Left lobe of liver (tissue), 2 donors: Measurements from ENCODE around the gene YBEY. TPM values are rescaled to one million over a fixed set of nuclear protein-coding genes. Genes with fewer than 3 reads are reported as not detected.

Experiments used
- ATAC-seq: fragments of 200-7000 bp; cut with Tn5 transposase; one replicate; pipeline ENCODE4 v1.9.1; 2020; ENCODE audit warnings: mild to moderate bottlenecking, moderate library complexity
- DNase-seq: peaks from one replicate; pipeline ENCODE4 v3.0.0-alpha.2; 2020; ENCODE audit warnings: low spot score
- total RNA-seq: library from RNA; stranded (reverse); gene quantifications from one replicate; pipeline ENCODE4 v1.2.1, GENCODE V29; 2021
- donor health status: DM: no; HTN: no; CAD: no; lungs with moderate emphysema.
- donor health status: DM: no; HTN: yes; CAD: no.

Gene YBEY
- total RNA-seq, 1 donor from 2014 or later: 6.0 TPM

DNA sequence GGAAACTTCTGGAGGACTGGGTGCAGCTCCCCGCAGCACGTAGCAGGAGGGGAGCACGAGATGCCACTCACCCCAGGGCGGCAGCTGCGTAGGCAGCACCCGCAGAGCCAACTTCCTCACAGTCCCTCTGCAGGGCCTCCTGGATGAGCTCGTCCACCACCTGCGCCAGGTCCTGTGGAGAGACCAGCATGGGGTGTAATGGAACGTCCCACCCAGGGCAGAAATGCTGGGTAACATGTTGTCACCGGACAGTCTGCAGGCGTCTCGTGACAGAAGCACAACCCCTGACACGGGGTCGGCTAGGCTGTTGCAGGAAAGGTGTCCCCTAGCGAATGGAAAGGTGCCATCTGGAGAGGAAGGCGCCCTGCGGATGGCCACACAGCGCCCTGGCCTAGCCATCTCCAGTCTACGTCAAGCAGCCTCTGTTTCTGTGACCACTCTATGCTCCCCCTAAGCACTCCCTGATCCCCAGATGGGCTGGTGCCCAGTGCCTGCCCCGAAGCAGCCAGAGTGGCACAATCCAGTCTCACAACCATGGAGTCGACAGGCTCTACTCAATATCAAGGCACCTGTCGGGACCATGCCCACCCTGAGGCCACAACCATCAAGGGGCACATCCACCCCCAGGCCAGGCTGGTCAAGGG, 22.0 kb upstream of the YBEY start:
- no peak for ATAC-seq
- no peak for DNase-seq

DNA sequence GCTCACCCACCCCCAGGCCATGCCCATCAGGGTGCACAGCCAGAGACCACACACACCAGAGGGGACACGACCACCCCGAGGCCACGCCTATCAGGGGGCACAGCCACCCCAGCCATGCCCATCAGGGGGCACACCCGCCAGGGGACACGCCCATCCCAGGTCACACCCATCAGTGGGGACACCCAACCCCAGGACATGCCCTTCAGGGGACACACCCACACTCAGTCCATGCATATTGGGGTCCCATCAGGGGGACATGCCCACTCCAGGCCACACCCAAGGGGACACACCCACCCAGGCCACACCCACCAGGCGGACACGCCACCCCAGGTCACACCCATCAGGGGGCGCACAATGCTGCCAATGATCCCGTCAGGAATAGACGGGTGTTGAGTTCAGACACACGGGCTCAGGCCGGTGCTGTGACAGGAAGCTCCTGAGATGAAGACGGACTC, 21.4 kb upstream of the YBEY start:
- ATAC-seq (peak; percentile 9), DNase-seq (no peak)

DNA sequence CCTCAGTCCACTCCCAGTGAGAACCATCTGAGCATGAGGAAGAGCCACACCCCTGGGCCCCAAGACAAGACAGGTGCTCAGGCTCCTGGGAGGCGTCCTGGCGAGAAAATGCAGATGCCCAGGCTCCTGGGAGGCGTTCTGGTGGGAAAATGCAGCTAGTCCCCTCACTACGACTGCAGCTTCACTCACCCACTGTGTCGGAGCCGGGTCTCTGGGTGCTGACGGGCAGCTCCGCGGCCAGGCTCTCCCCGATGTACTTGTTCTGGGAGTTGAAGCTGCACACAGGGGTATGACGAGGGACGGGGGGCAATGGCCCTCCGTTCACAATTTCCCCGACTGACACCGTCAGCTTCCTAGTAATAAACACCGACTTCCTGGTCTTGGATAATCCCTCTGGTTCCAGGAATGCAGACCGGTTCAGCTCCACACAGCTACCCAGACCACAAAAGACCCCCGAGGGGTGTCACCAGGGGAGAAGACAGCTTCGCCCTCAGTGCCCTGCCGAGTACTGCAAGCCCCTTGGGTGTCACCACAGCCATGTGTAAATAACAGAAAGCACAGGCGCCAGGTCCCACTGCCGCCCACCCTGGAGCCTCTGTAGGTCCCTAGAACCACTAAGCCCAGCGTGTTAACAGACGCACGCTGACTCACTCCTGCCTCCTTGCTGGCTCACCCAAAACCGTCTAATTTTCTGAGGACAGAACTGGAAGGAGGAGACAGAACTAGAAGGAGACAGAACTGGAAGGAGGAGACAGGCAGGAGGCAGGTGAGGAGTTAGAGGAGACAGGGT, 20.2 kb upstream of the YBEY start:
- ATAC-seq (peak; percentile 19), DNase-seq (no peak)

DNA sequence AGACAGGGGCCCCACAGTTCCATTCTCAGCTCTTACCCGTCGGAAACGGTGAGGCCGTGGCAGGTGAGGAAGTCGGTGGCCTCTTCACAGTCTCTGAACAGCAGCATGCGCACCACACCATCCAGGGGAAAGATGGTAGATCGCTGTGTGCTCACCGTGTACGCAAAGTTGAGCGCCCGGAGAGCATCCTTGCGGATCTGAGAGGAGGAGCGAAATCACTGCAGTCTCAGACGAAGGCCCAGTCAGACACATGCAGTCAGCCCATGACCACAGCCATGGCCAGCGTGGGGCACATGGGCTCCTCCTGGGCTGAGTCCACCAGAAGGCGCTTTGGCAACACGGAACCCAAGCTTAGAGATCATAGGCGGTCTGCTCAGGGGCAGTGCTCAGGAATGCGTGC, 19.2 kb upstream of the YBEY start:
- ATAC-seq (no peak), DNase-seq (no peak)

DNA sequence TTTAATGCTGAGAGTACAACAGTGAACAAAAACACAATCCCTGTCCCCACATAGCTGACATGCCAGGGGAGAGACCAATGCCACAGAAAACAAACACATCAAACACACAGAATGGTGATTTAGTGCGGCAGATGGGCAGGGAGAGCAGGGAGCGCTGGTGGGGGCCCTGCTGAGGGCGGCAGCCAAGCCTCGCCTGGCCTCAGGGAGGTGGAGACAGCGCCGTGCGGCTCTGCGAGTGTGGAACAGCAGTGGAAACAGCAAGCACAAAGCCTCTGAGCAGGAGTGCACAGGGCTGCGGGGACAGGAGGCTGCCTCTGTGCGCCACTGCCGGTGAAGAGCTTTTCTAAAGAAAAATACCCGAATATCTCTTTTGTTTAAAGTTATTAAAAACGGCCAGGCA, 17.8 kb upstream of the YBEY start:
- DNase-seq (no peak), ATAC-seq (no peak)

DNA sequence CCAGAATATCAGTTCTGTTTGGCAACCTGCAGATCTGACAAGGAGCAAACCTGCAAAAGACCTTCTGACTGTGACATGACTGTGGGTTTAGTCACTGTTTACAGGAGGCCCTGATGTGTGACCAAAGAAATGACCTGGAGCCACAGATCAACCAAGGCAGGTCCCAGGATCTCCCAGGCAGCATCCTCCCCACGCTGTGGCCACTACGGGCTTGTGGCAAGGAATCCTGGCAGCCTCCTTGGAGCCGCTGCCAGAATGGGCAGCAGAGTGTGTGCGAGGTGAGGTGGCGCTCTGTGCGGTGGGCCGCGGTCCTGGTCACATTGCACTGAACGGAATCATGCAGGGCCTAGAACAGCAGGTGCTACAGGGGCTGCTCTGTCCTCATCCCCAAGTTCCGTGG, 16.7 kb upstream of the YBEY start:
- ATAC-seq: no peak
- DNase-seq: no peak

DNA sequence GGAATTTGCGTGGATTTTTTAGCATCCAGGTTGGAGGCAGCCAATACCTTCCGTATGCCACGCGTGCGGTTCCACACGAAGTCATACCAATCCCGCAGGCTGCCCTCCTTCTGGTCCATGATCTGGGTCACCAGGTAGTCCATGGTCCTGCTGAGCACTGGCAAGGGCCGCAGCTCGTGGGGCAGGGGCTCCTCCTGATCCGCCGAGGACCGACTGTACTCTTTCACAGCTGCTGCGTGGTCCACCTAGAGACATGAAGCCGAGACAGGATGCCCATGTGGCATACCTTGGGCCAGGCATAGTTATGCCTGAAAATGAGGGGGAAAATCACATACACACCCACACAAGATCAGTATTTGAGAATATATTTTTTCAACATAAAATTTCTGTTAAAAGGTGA, 12.8 kb upstream of the YBEY start:
- no peak for ATAC-seq
- DNase-seq: no peak

DNA sequence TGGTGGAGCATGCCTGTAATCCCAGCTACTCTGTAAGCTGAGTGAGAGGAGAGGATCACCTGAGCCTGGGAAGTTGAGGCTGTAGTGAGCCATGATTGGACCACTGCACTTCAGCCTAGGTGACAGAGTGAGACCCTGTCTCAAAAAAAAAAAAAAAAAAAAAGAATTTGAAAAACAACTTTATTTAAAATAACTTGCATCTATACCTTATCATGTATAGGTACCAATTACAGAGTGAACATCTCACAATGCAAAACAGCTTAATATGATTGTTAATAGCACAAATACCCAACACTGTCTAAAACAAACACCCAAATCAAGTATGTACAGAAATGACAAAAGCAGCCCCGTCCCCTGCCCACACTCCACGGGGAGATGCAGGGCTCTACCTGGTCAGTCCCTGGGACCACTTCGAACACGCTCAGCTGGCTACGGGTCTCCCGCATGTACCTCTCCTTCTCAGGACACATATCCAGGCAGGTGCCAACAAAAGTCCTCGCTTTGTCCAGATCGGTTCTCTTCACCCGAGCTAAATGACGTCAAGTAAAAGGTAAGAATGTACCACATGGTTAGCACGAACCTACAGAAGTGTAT, 11.2 kb upstream of the YBEY start:
- DNase-seq (no peak), ATAC-seq (no peak)

DNA sequence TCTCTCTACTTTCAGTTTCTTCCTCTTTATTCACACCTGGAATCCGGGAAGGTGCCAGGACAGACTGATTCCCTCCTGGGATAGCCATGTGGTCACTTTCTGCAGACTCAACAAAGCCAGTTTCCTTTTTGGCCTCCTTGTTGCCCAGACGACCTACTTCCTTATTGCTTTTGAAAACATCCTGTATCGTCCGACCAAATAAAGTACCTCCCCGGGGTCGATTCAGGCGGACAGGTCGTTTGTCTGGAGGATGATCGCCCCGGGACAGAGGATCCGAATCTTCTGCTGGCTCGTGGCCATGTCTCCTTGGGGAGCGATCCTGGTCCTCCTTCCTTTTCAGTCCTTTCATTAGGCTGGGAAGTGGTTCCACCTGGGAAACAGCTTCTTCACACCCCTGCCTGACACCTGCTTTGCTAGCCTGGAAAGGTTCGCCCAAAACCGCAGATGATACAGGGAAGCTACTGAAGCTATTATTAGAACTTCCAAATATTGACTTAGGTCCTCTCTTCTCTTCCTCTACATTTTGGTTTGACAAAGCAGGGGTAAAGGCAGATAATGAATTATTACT, 2.0 kb upstream of the YBEY start:
- ATAC-seq (no peak), DNase-seq (no peak)

DNA sequence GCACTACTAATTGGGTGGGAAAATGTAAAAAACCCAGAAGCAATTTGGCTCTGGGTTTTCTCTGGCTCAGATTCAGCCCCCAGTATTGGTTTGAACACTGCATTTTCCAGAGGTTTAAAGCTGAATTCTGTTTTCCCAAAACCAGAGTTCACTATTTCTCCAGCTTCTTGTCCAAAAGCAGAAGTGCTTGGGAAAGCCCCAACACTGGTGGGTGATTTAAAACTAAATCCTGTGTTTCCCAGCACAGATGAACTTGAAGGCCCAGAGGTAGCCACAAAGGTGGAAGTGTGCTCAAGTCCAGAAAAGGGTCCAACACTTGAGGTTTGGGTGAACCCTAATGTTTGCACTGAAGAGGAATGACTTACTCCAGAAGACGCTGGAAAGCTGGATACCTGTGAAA, 1.4 kb upstream of the YBEY start:
- ATAC-seq (no peak), DNase-seq (no peak)

DNA sequence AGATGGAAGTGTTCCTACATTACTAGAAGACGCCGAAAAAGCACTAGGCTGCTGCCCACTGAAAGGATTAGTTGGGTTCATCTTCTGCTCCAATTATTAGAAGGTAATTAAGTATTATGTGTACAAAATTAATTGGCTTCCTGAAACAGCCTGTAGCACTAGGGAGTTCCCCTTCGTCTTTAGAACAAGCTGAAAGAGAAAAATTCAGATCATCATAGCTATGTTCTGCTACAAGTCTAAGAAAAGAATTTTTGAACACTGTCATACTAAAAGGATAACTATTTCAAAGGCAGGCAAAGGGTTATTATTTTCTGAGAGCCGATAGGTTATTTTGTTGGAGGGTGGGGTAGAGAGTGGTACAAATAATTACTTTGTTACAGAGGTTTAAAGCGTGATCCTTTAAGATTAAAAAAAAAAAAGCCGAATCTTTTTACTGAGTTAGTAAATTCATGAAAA, 908 bp upstream of the YBEY start, which contains the start of gene MCM3AP:
Gene MCM3AP (minus strand): TSS at position 406 of the 456 bp plus-strand sequence. CDS start 325 bp downstream, at position 81.
- DNase-seq (no peak), ATAC-seq (no peak)

DNA sequence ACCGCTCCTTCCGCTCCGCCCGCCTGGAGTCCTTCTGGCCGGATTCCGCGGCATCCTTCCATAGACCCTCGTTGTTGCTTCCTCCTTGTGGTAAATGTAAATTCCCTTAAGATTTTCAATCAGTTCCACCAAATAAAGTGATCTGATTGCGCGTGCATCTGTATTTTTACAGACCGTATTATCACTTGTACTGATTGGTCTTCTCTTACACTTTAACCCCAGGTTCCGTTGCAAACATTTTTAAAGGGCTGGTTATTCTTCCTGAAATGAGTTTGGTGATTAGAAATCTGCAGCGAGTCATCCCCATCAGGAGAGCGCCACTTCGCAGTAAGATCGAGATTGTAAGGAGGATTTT, 483 bp downstream of the YBEY start:
- no peak for DNase-seq
- peak; percentile 7 for ATAC-seq

DNA sequence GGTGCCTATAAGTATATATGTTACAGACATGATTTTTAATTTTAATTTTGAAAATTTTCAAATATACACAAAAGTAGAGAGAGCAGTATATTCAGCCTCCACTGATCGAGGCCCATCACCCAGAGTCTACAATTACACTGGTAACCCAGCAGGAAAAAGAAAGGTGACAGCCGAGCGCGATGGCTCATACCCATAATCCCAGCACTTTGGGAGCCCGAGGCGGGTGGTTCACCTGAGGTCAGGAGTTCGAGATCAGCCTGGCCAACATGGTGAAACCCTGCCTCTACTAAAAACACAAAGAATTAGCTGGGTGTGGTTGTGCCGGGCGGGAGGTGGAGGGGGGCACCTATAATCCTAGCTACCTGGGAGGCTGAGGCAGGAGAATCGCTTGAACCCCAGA, 1.4 kb downstream of the YBEY start:
- no peak for ATAC-seq
- no peak for DNase-seq

DNA sequence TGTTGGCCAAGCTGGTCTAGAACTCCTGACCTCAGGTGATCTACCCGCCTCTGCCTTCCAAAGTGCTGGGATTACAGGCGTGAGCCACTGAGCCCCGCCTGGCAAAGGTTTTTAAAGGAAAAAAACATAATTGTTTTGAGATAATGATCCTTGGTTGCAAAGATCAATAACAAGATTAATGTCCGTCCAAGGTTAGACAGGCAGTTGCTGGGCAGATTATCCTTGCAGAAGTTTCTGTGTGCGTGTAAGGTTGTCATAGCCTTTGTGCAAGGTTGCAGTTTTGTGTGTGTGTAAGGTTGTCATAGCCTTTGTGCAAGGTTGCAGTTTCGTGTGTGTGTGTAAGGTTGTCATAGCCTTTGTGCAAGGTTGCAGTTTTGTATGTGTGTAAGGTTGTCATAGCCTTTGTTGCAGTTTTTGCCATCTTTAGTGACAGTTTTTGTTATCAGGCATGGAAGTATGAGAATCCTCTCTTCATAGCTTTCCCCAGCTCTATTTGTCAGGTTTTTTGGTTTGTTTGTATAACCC, 3.6 kb downstream of the YBEY start:
- DNase-seq (no peak), ATAC-seq (no peak)

DNA sequence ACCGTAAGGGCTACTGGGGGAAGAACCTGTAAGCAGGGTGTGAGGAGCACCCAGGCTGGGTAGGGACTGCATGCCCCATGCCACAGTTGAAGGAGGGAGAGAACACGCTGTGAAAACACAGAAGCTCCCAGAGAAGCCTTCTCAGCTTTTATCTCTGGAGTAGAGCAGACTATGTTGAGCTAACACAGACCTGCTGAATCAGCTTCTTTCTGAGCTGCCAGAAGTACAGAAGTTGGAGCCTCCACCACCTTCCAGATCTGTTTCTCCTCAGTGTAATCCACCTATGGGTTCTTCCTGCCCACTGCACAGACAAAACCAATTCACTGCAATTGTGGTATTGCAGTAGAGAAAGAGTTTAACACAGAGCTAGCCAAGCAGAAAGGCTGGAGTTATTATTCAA, 5.4 kb downstream of the YBEY start:
- ATAC-seq (no peak), DNase-seq (no peak)

DNA sequence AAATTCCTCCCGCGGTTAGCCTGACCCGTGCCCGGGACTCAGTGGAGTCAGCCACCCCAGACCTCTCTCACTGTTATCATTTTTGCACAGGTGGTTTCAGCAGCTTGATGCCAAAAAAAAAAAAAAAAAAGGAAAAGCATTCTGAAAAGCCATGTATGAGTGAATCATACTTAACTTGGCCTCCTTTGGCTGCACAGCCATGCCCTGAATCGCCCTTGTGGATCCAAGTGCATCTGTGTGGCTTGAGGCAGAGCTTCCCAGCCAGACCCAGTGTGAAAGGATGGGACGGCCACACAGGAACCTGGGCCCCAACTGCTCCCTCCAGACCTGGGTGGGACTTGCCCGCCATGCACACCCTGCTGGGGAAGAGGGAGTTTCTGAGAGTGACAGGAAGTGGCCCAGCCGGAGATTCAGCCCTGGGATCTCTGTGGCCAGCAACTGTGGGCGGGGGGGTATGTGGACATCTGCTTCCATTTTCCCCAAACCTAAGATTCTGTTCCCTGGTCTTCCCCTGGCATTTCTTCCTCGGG, 8.6 kb downstream of the YBEY start:
- no peak for DNase-seq
- ATAC-seq: no peak

DNA sequence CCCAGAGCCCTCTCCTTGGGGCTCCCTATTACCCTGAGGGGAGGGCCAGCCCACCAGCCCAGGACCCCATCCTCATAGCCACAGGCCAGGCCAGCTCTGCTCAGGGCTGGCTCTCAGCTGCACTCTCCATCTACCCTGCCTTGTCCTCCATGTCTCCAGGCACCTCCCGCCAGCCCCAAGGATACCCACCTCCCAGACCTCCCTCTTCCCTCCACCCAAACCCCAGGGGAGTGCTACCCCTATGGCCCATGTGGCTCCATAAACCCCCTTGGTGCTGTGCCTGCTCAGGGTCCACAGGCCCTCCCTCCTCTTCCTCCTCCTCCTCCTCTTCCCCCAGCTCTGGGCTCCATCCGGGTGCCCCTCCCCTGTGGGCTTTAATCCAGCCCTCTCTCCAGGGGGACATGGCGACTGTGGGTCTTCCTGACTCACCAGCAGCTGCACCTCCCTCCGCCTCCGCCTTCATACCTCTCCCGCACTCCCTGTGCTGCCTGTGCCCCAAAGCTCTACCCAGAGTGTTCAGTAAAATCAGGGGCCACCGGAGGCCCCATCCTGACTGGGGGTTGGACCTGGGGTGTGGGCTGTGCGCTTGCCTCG, 9.1 kb downstream of the YBEY start:
- ATAC-seq: no peak
- no peak for DNase-seq

DNA sequence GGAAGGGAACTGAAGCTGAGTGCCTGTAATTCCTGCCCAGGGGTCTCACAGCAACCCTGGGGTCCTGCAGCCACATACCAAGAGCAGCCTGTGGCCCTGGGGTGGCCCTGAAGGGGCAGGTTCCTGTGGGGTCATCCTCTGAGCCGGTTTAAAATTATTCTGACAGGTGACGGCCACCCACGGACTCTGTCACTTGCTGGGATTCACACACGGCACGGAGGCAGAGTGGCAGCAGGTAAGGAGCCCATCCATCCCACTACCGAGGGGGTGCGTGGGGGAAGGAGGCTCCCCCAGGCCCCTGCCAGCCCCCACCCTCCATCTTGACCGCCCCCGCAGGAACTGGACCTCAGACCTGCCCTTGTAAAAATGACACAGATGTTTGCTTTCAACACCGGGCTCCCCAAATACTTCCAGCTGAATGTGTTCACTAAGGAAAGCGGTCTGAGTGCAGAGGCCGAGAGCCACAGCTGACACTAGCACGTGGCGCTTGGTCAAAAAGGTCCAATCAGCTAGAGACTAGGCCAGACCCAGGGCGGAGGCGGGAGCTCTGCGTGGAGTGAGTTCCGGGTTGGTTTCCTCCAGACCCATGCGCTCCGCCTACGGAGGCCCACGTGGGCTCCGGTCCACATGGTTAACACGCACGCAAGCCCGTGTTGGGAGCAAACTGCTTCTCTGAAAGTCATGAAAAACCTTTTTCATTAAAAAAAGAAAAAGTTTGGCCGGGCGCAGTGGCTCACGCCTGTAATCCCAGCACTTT, 10.0 kb downstream of the YBEY start:
- DNase-seq (peak; percentile 69), ATAC-seq (peak; percentile 87)

DNA sequence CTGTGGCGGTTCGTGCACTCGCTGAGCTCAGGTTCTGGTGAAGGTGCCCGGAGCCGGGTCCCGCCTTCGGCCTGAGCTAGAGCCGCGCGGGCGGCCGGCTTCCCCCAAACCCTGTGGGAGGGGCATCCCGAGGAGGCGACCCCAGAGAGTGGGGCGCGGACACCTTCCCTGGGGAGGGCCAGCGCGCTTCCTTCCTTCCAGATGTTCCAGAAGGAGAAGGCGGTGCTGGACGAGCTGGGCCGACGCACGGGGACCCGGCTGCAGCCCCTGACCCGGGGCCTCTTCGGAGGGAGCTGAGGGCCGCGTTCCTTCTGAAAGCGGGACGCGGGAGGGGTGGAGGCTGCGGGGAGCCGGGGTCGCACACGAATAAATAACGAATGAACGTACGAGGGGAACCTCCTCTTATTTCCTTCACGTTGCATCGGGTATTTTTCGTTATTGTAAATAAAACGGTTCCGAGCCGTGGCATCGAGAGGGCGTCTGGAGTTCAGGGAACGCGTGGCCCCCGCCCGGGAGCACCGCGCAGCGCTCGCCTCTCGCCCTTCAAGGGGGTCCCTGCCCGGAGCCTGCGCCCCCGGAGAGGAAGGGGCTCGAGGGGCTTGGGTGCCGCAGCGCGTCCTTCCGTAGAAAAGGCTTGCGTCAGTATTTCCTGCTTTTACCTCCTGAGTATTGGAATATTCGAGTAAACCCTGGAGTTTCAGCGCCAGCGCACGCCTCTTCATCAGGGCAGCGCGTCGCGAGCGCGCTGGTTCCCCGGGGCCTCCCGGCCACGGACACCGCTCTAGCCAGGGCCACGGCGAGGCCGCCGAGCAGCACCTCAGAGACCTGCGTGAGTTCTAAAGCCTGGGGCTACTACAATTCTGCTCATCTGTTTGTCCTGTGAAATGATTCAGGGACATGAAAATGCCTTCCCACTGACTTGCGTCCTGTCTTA, 11.5 kb downstream of the YBEY start:
- DNase-seq: no peak
- ATAC-seq: peak; percentile 55
